Measurements from ENCODE around the gene HBE1.

DNA sequence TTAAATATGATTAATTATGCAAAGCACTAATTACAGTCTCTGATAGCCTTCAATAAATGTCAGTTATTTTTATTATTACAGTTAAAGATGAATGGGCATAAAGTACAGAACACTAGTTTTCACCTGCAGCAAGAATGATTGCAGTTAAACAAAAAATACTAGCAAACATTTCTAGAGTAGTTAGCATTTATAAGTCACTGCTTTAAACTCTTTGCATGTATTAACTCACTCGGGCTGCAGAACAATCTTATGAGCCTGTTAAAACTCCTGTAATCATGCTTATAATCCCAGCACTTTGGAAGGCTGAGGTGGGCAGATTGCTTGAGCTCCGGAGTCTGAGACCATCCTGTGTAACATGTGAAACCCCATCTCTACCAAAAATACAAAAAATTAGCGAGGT, 17.2 kb upstream of the HBE1 start:
- TF ChIP-seq, protein P1, sequence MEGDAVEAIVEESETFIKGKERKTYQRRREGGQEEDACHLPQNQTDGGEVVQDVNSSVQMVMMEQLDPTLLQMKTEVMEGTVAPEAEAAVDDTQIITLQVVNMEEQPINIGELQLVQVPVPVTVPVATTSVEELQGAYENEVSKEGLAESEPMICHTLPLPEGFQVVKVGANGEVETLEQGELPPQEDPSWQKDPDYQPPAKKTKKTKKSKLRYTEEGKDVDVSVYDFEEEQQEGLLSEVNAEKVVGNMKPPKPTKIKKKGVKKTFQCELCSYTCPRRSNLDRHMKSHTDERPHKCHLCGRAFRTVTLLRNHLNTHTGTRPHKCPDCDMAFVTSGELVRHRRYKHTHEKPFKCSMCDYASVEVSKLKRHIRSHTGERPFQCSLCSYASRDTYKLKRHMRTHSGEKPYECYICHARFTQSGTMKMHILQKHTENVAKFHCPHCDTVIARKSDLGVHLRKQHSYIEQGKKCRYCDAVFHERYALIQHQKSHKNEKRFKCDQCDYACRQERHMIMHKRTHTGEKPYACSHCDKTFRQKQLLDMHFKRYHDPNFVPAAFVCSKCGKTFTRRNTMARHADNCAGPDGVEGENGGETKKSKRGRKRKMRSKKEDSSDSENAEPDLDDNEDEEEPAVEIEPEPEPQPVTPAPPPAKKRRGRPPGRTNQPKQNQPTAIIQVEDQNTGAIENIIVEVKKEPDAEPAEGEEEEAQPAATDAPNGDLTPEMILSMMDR (IDR thresholded peaks at IDR 0.05), result no peak
- TF ChIP-seq POLR2A (IDR thresholded peaks at IDR 0.05; ENCODE audit: low read depth), result no peak
